ENCODE measurements around the gene TAAR9.

DNA sequence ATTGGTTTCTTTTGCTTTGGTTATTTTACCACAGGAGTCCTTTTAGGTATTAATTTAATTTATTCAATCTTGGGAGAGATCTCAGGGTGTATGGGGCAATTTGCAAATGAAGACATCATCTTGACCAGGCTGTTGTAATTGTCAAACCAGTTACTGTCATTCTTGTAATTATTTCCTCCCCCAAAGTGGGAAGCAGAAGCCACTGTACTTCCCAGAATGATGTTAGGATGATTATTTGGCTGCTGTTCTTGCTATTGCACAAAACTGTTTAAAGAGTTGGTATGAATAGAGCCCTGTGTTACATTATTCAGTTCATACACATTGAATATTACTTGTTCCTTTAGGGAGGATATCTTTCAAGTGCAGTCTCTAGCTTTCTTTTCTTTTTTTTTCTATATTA, 33.7 kb downstream of the TAAR9 start:
- TF ChIP-seq, protein P1, sequence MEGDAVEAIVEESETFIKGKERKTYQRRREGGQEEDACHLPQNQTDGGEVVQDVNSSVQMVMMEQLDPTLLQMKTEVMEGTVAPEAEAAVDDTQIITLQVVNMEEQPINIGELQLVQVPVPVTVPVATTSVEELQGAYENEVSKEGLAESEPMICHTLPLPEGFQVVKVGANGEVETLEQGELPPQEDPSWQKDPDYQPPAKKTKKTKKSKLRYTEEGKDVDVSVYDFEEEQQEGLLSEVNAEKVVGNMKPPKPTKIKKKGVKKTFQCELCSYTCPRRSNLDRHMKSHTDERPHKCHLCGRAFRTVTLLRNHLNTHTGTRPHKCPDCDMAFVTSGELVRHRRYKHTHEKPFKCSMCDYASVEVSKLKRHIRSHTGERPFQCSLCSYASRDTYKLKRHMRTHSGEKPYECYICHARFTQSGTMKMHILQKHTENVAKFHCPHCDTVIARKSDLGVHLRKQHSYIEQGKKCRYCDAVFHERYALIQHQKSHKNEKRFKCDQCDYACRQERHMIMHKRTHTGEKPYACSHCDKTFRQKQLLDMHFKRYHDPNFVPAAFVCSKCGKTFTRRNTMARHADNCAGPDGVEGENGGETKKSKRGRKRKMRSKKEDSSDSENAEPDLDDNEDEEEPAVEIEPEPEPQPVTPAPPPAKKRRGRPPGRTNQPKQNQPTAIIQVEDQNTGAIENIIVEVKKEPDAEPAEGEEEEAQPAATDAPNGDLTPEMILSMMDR (IDR thresholded peaks at IDR 0.05): no peak
- TF ChIP-seq EZH2 (IDR thresholded peaks at IDR 0.05) (no peak), EZH2phosphoT487 (IDR thresholded peaks at IDR 0.05) (no peak)

All from neural progenitor cell (in vitro differentiated cells).